ENCODE results near the gene SHMT1.
"Not testable (repeated sequence)": the region's sequence is repeated elsewhere in the genome, so short reads cannot be mapped to it uniquely, and the experiment has no call there.

The SHMT1 gene

GRCh38 chr17:18324140-18325050 lies 39.0 kb downstream of the SHMT1 start:
- no peak for DNase-seq

- DNase-seq = no peak
These were observed 39.7 kb downstream of the SHMT1 start for GRCh38 chr17:18323507-18324139.

GRCh38 chr17:18323007-18323406 lies 40.3 kb downstream of the SHMT1 start:
- DNase-seq = no peak

- no peak for DNase-seq
These were observed 40.8 kb downstream of the SHMT1 start for GRCh38 chr17:18322522-18322921.

GRCh38 chr17:18321309-18321708 lies 42.0 kb downstream of the SHMT1 start:
- no peak for DNase-seq

- no peak for DNase-seq
These were observed 43.0 kb downstream of the SHMT1 start for GRCh38 chr17:18320301-18320700.

- no peak for DNase-seq
These were observed 43.6 kb downstream of the SHMT1 start for GRCh38 chr17:18319604-18320256.

- no peak for DNase-seq
These were observed 44.4 kb downstream of the SHMT1 start for GRCh38 chr17:18318771-18319450.

GRCh38 chr17:18318117-18318516 lies 45.2 kb downstream of the SHMT1 start:
- DNase-seq = no peak

- DNase-seq = no peak
These were observed 47.4 kb downstream of the SHMT1 start for GRCh38 chr17:18315961-18316360.

- no peak for DNase-seq
These were observed 47.8 kb downstream of the SHMT1 start for GRCh38 chr17:18315562-18315922.

GRCh38 chr17:18314731-18315561 lies 48.4 kb downstream of the SHMT1 start, which contains the start of the genes SMCR8 and TOP3A:
Gene SMCR8 (plus strand): TSS chr17:18315293. CDS start chr17:18315790, 497 bp downstream.
Gene TOP3A (minus strand): TSS chr17:18314994. CDS start chr17:18314778, 216 bp downstream.
- DNase-seq = peak; percentile 70

- no peak for DNase-seq
These were observed 49.2 kb downstream of the SHMT1 start for GRCh38 chr17:18314059-18314730.

GRCh38 chr17:18309202-18309601 lies 54.1 kb downstream of the SHMT1 start:
- no peak for DNase-seq

GRCh38 chr17:18303206-18303605 lies 60.1 kb downstream of the SHMT1 start:
- not testable (repeated sequence) for DNase-seq

- DNase-seq = no peak
These were observed 62.4 kb downstream of the SHMT1 start for GRCh38 chr17:18300725-18301480.

- DNase-seq = not testable (repeated sequence)
These were observed 65.3 kb downstream of the SHMT1 start for GRCh38 chr17:18298061-18298460.

- DNase-seq = no peak
These were observed 71.4 kb downstream of the SHMT1 start for GRCh38 chr17:18291718-18292540.

- DNase-seq = no peak
These were observed 78.1 kb downstream of the SHMT1 start for GRCh38 chr17:18285296-18285695.

GRCh38 chr17:18281788-18282187 lies 81.6 kb downstream of the SHMT1 start:
- no peak for DNase-seq
